ENCODE data around the gene LIX1L.

Gene LIX1L

DNA sequence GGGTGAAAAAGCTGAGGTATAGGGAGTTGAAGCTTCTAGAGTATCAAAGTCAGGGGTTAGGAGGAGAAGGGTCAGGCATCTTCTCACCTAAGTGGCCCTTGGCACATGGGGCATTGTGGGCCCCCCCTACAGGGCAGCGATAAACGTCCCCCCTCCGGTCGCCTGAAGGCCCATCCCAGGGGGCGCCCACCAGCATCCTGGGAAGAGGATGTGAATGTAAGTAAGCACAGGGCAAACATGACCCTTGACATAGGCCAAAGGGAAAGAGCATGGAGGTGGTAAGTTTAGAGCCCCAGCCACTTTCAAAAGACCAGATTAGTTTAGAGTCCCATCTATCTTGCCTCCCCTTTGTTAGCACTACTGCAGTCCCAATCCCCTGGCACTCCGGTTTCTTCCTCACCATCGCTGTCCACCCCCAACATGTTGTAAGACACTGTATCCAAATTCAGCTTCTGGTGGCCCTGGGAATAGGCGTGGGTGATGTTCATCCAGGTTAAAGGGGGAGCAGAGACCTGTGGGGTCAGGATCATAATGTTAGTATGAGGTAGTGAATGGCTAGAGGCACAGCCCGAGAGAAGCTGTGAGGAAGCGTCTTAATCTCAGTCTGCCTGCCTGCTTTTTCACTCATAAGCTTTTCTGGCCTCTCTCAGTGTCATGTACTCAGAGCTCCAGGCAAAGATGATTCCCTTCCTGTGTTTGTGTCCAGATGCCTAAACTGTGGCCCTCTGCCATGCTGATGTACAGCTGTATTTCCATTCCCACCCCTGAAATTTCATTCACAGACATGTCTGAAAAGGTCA, 50.7 kb downstream of the LIX1L start:
- TF ChIP-seq, protein P1, sequence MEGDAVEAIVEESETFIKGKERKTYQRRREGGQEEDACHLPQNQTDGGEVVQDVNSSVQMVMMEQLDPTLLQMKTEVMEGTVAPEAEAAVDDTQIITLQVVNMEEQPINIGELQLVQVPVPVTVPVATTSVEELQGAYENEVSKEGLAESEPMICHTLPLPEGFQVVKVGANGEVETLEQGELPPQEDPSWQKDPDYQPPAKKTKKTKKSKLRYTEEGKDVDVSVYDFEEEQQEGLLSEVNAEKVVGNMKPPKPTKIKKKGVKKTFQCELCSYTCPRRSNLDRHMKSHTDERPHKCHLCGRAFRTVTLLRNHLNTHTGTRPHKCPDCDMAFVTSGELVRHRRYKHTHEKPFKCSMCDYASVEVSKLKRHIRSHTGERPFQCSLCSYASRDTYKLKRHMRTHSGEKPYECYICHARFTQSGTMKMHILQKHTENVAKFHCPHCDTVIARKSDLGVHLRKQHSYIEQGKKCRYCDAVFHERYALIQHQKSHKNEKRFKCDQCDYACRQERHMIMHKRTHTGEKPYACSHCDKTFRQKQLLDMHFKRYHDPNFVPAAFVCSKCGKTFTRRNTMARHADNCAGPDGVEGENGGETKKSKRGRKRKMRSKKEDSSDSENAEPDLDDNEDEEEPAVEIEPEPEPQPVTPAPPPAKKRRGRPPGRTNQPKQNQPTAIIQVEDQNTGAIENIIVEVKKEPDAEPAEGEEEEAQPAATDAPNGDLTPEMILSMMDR (IDR thresholded peaks at IDR 0.05; ENCODE audit: insufficient read depth, missing control alignments): no peak
- no peak for FAIRE-seq

DNA sequence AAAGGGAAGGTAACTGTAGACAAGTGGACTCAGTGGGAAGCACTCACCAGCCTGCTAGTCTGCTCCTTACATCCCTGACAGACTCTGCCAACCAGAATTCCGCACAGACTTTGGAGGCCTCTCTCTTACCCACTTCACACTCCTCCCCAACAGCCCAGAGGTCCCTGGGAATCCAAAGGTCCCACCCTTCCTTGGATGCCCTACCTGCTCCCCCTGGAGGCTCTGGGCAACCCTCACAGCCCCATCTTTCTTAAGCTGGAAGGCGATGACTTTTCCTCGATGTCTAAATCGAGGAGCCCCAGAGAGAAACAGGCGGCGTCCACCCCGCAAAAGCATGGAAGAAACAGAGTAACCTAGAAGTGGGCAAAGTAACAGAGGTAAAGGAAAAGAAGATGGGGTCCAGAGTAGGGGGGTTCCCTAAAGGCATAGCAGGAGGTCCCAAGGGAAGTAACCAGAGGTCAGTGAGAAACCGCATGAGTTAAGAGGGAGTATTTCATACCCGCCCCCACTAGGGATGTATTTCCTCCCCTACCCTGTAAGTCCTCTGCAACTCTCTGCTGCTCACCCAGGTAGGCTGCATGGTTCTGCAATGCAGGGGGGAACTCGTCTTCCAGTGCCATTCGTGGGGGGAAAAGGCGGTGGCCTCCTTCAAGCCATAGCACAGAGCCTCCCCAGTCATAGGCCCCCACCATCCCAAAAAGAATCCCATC, 56.4 kb downstream of the LIX1L start:
- FAIRE-seq (no peak), DNase-seq (ENCODE audit: insufficient read length, low spot score) (no peak)
- TF ChIP-seq, protein P1 (IDR thresholded peaks at IDR 0.05; ENCODE audit: insufficient read depth, missing control alignments): peak; percentile 3

More for the DNA sequence above, 50.7 kb downstream of the LIX1L start:
- no peak for DNase-seq (ENCODE audit: insufficient read length, low spot score)

DNA sequence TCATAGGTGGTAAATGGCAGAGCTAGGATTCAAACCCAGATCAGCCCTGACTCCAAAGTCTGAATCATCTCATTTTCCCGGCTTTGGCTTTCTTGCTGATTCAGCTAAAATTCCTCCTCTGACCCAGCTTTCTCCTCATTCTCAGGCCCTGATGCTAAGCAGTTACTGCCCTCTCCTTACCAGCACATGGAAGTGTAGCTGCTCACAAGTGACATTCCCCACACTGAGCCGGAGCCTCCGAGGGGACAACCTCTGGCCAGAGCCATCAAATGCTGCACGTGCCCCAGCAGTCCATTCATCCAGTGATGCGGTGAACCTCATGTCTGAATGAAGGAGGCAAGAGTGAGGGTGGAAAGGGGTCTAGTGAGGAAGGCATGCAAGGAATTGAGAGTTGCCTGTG, 59.1 kb downstream of the LIX1L start:
- DNase-seq (ENCODE audit: insufficient read length, low spot score) (no peak), FAIRE-seq (no peak)
- TF ChIP-seq, protein P1 (IDR thresholded peaks at IDR 0.05; ENCODE audit: insufficient read depth, missing control alignments): no peak

DNA sequence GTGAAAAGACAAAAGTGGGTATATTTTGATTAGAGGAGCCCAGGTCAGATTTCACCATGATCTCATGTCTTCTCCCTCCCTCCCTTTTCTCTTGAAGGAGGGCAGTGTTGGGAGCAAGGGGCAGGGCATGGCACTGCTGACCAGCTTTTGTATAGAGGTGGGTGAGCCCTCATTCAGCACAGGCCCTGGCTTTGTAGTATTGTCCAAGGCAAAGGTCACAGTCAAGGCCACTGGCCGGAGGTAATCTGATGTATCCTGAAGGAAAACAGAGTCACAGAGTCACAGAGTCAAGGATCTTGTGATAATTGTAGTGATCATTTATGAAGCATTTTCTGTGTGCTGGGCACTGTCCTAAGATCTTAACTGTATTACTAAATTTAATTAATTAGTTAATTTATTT, 59.8 kb downstream of the LIX1L start:
- no peak for DNase-seq (ENCODE audit: insufficient read length, low spot score)
- TF ChIP-seq, protein P1 (IDR thresholded peaks at IDR 0.05; ENCODE audit: insufficient read depth, missing control alignments): no peak
- no peak for FAIRE-seq

DNA sequence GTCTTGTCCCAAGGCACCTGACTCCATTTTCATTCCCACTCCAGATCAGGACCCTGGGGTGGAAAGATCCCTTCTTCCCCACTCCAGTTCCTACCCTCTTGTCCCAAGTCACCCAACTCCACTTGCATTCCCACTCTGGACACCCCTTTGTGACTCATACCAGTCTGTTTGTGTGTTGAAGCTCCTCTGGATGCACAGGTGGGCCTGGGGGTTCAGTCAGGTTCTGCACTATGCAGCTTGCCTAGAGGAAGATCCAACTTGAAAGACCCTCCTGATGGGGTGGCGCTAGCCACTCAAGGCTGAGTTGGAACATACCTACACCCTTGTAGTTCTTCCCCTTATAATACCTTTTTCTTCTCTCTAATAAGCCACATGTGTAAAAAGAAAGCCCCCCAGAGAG, 62.3 kb downstream of the LIX1L start:
- TF ChIP-seq, protein P1 (IDR thresholded peaks at IDR 0.05; ENCODE audit: insufficient read depth, missing control alignments): no peak
- DNase-seq (ENCODE audit: insufficient read length, low spot score): no peak

DNA sequence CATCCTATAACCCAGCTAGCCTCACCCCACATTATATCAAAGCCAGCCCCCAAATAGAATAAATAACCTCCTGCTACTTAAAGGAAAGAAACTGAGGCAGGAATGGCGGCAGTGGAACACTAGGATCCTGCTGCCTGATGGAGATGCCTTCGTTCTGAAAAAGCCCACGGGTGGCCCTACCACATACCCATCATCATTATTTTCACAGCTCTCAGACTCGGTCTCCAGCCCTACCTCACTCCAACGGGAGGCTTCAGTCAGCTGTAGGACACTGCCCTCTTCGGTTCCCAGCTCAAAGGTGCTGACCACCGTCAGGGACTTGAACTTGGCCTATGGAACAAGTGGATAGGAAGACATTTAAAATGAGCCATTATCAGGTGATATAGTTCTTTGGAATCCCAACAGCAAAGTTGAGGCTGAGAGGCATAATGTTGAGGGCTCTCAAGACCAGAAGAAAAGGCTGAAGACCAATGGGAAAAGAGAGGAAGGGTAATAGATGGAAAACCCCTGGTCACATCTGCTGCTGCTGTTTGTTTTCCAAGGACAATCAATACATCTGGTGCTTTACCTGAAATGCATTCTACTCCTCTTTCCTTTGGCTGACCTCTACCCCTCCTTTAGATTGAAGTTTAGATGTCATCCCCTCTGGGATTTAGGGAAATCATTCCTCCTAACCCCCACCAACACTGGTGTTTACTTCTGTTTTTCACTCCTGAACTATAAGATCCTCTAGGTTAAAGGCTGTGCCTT, 64.3 kb downstream of the LIX1L start:
- FAIRE-seq (no peak), DNase-seq (ENCODE audit: insufficient read length, low spot score) (no peak)
- TF ChIP-seq, protein P1 (IDR thresholded peaks at IDR 0.05; ENCODE audit: insufficient read depth, missing control alignments): no peak

More for the DNA sequence above, 62.3 kb downstream of the LIX1L start:
- no peak for FAIRE-seq
